SKM-1 (cell line): Measurements from ENCODE around the gene TRIM65.

Experiments used
- DNase-seq: peaks from one replicate; lab custom pipeline; 2025; ENCODE audit not compliant: unreplicated experiment; lab: John Stamatoyannopoulos, UW

TRIM65 gene

GRCh38 chr17:75839942-75840798 lies 56.6 kb downstream of the TRIM65 start:
- DNase-seq = no peak
